LNCaP clone FGC (cell line): Measurements from ENCODE around the gene HUNK.
A peak's percentile ranks its signal among the peaks of the same experiment; 100 is the strongest.
"Not testable (repeated sequence)": the region's sequence is repeated elsewhere in the genome, so short reads cannot be mapped to it uniquely, and the experiment has no call there.

Source experiments
- DNase-seq: peaks from one replicate; pipeline ENCODE4 v3.0.0-alpha.2; 2011; ENCODE audit warnings: low read depth
- H3K4me3 ChIP-seq: 2 replicates; pipeline ENCODE4 v1.5.1; 2011; ENCODE audit warnings: mild to moderate bottlenecking, low read depth, low read length, control low read depth
- CTCF ChIP-seq: IDR thresholded peaks from 2 replicates; pipeline ENCODE4 v1.5.1; 2012; ENCODE audit warnings: mild to moderate bottlenecking; ENCODE audit not compliant: control insufficient read depth, insufficient read depth; ENCODE audit errors: extremely low read depth

The HUNK gene

GRCh38 chr21:31870472-31871193 is 2.2 kb upstream of the HUNK start:
- no peak overlapping the region for H3K4me3 ChIP-seq
- no peak for DNase-seq
- no peak for TF ChIP-seq CTCF

- H3K4me3 ChIP-seq, DNase-seq: not testable (repeated sequence)
These were observed 1.4 kb upstream of the HUNK start for GRCh38 chr21:31871371-31871770.

- no peak overlapping the region for H3K4me3 ChIP-seq
- no peak for DNase-seq
- no peak for TF ChIP-seq CTCF
These were observed 758 bp upstream of the HUNK start for GRCh38 chr21:31872072-31872451.

GRCh38 chr21:31873275-31873695 is 465 bp downstream of the HUNK start:
- no peak for TF ChIP-seq CTCF
- no peak for DNase-seq
- H3K4me3 ChIP-seq, result peak overlapping the region; percentile 23; the same call in 1 of the 2 replicates

- DNase-seq, result no peak
- H3K4me3 ChIP-seq, result 0 out of 2 replicates have a peak overlapping the region, but pooled peaks have one; percentile 23
- peak; percentile 67 for TF ChIP-seq CTCF
These were observed 1.1 kb downstream of the HUNK start for GRCh38 chr21:31873696-31874599.

- no peak overlapping the region for H3K4me3 ChIP-seq
- no peak for DNase-seq
- no peak for TF ChIP-seq CTCF
These were observed 2.0 kb downstream of the HUNK start for GRCh38 chr21:31874812-31875212.

GRCh38 chr21:31875496-31876015 is 2.7 kb downstream of the HUNK start:
- TF ChIP-seq CTCF, result no peak

More at GRCh38 chr21:31875496-31876015, 2.7 kb downstream of the HUNK start:
- no peak overlapping the region for H3K4me3 ChIP-seq
- peak; percentile 54 for DNase-seq
